ENCODE results near the gene DPEP1. TPM values are rescaled to one million over a fixed set of nuclear protein-coding genes. Genes with fewer than 3 reads are reported as not detected.

DPEP1 gene
- total and polyA plus RNA-seq, 2 donors (not counting 3 experiments of a cell fraction or from before 2014, with no cell fraction given): 0.37 to 0.44 TPM

DNA sequence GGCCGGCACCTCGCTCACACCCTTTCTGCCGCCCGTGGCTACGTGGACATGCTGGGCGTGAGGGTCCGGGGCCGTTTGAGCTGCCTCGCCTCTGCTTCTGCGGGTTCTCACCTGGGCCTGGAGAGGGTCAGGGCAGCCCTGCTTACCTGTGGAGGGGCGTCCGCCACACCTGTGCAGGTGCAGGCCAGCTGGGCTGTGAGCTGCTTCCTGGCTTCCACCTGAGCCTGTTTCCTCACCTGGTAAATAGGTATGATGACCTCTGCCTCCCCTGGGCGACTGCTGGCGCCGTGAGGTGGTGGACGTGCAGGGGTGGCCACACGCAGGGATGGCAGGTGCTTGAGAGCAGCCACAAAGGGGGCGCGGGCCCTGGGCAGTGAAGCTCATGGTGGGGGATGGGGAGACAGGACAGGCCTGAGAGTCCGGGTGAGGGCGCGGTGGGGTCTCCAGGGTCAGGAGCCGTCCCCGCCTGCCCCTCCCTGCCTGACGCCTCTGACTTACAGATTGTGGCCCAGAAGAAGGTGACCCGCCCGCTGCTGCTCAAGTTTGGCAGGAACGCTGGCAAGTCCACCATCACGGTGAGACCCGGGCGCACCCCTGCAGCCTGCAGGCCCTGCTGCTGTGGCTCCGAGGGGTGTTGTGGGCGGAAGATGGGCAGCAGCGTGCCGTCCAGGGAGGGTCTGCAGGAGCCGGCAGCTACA is 30.1 kb upstream of the DPEP1 start:
- dilution Hi-C loops (cut with MboI; ENCODE audit: extremely low pct_ligation_motif_present, low sequenced_read_pairs): no loop called here
- Histone ChIP-seq H3K4me3 (replicated peaks in 1 of 3; ENCODE audit: insufficient read depth in 1 of 3, low read depth in 1 of 3, low read length in 3 of 3) (no peak overlapping the region), H4K20me1 (replicated peaks; ENCODE audit: control insufficient read depth, extremely low read depth, insufficient read depth, low read length) (no peaks in the 10 kb centered on the region), H3K9ac (replicated peaks; ENCODE audit: extremely low read depth, insufficient read depth, low read length) (no peak overlapping the region), H3K9me1 (replicated peaks; ENCODE audit: control insufficient read depth, extremely low read depth, insufficient read depth, low read length) (no peaks in the 10 kb centered on the region), H2AFZ (ENCODE audit: low read depth, low read length) (no peak overlapping the region), H3K9me3 (replicated peaks; ENCODE audit: control insufficient read depth, insufficient read depth, low read length) (no peaks in the 10 kb centered on the region), H3K4me2 (ENCODE audit: insufficient read depth, low read length) (no peak overlapping the region), H3K27me3 (ENCODE audit: control insufficient read depth in 2 of 2, insufficient read depth in 2 of 2, low read length in 2 of 2) (no peaks in the 10 kb centered on the region), H3K36me3 (ENCODE audit: control insufficient read depth in 2 of 2, extremely low read depth in 1 of 2, insufficient read depth in 2 of 2, low read length in 2 of 2) (no peaks in the 10 kb centered on the region), H3K79me2 (ENCODE audit: control insufficient read depth, insufficient read depth, low read length) (no peaks in the 10 kb centered on the region), H3K4me1 (ENCODE audit: control insufficient read depth, extremely low read depth, insufficient read depth, low read length) (peaks cover 18% of the 10 kb centered on the region), H3K27ac (ENCODE audit: insufficient read depth, low read depth, low read length) (no peak overlapping the region)
- DNase-seq (ENCODE audit: low read depth, low spot score) (no peak), FAIRE-seq (no peak)
- POLR2A ChIA-PET: no interaction called here
- TF ChIP-seq MAX (IDR thresholded peaks at IDR 0.05; ENCODE audit: insufficient read depth, insufficient read length) (no peak), GATA2 (IDR thresholded peaks at IDR 0.05; ENCODE audit: insufficient read depth, insufficient read length, low read depth, low read length) (no peak), CTCF (IDR thresholded peaks at IDR 0.05; ENCODE audit: extremely low read depth in 1 of 2, insufficient read depth in 1 of 2, low read depth in 1 of 2, low read length in 2 of 2) (no peak), MYC (IDR thresholded peaks at IDR 0.05; ENCODE audit: low read depth, low read length) (no peak), POLR2AphosphoS5 (IDR thresholded peaks at IDR 0.05; ENCODE audit: insufficient read depth, low read depth, low read length) (no peak), EZH2 (IDR thresholded peaks at IDR 0.05; ENCODE audit: borderline replicate concordance, low read depth, low read length, severe bottlenecking) (no peak), JUN (IDR thresholded peaks at IDR 0.05; ENCODE audit: borderline replicate concordance, insufficient read depth, insufficient read length, low read depth) (no peak), POLR2A (IDR thresholded peaks at IDR 0.05; ENCODE audit: low read depth, low read length) (no peak), FOS (IDR thresholded peaks at IDR 0.05; ENCODE audit: borderline replicate concordance, insufficient read depth, low read length) (no peak)
- CTCF ChIA-PET: interaction anchor here (0.8 to 1.6 kb wide), 3 partner anchors 17 to 19 kb away, joined by 3 to 4 read pairs (median 3); no protein-coding TSS in a partner anchor
- intact Hi-C loops (cut with micrococcal nuclease): loop anchor here (5.0 kb wide), 1 partner anchor 39 kb away; no protein-coding TSS in a partner anchor
- BruUV-seq (replicated peaks): no TSS peak

Measured in endothelial cell of umbilical vein (primary cell).